ENCODE measurements around the gene SMIM1. TPM values are rescaled to one million over a fixed set of nuclear protein-coding genes. Genes with fewer than 3 reads are reported as not detected.

SMIM1 gene
- total RNA-seq = 8.0 TPM
- long read RNA-seq, partial matches to known transcripts = 1 of 3 reads
- long read RNA-seq, other reads (novel, unspliced or antisense) = 0 of 3 reads

GRCh38 chr1:3772715-3773571 lies at the start of gene SMIM1:
Gene SMIM1, plus strand, starts transcription at chr1:3772749. Its CDS starts 2,625 bp downstream, at chr1:3775374.
- intact Hi-C loops (cut with DNase I) = no loop called here

GRCh38 chr1:3722846-3723245 lies 49.7 kb upstream of the SMIM1 start:
- DNase-seq (ENCODE audit: low spot score) = no peak
- intact Hi-C loops (cut with DNase I) = loop anchor here (10.0 kb wide), 1 partner anchor 98 kb away; the partner anchor contains the start of gene TPRG1L

More at GRCh38 chr1:3772715-3773571, at the start of gene SMIM1:
- peak; percentile 63 for DNase-seq (ENCODE audit: low spot score)

GRCh38 chr1:3724416-3725030 lies 48.0 kb upstream of the SMIM1 start:
- intact Hi-C loops (cut with DNase I) = loop anchor here (1.0 to 10.0 kb wide), 3 partner anchors 29 to 160 kb away; partner anchors contain the start of gene TPRG1L
- peak; percentile 89 for DNase-seq (ENCODE audit: low spot score)

- no peak for DNase-seq (ENCODE audit: low spot score)
- intact Hi-C loops (cut with DNase I) = loop anchor here (2.0 to 10.0 kb wide), 2 partner anchors 101 to 161 kb away; partner anchors contain the start of gene TPRG1L
Observed at GRCh38 chr1:3725366-3725765, 47.2 kb upstream of the SMIM1 start.

- no peak for DNase-seq (ENCODE audit: low spot score)
- intact Hi-C loops (cut with DNase I) = loop anchor here (10.0 kb wide), 1 partner anchor 102 kb away; the partner anchor contains the start of gene TPRG1L
Observed at GRCh38 chr1:3727042-3727824, 45.3 kb upstream of the SMIM1 start.

- no peak for DNase-seq (ENCODE audit: low spot score)
- intact Hi-C loops (cut with DNase I) = loop anchor here (10.0 kb wide), 1 partner anchor 103 kb away; the partner anchor contains the start of gene TPRG1L
Observed at GRCh38 chr1:3727825-3728776, 44.4 kb upstream of the SMIM1 start.

- no peak for DNase-seq (ENCODE audit: low spot score)
- intact Hi-C loops (cut with DNase I) = loop anchor here (10.0 kb wide), 1 partner anchor 105 kb away; the partner anchor contains the start of gene TPRG1L
Observed at GRCh38 chr1:3729594-3730542, 42.7 kb upstream of the SMIM1 start.

GRCh38 chr1:3730543-3731247 lies 41.9 kb upstream of the SMIM1 start:
- intact Hi-C loops (cut with DNase I) = no loop called here

GRCh38 chr1:3731583-3732433 lies 40.7 kb upstream of the SMIM1 start:
- DNase-seq (ENCODE audit: low spot score) = no peak
- intact Hi-C loops (cut with DNase I) = no loop called here

More at GRCh38 chr1:3730543-3731247, 41.9 kb upstream of the SMIM1 start:
- no peak for DNase-seq (ENCODE audit: low spot score)

GRCh38 chr1:3732434-3733093 lies 40.0 kb upstream of the SMIM1 start:
- intact Hi-C loops (cut with DNase I) = no loop called here
- DNase-seq (ENCODE audit: low spot score) = no peak

GRCh38 chr1:3733094-3733882 lies 39.3 kb upstream of the SMIM1 start:
- intact Hi-C loops (cut with DNase I) = no loop called here
- DNase-seq (ENCODE audit: low spot score) = no peak

GRCh38 chr1:3733883-3734589 lies 38.5 kb upstream of the SMIM1 start:
- no peak for DNase-seq (ENCODE audit: low spot score)
- intact Hi-C loops (cut with DNase I) = no loop called here

GRCh38 chr1:3734602-3735001 lies 37.9 kb upstream of the SMIM1 start:
- DNase-seq (ENCODE audit: low spot score) = no peak
- intact Hi-C loops (cut with DNase I) = no loop called here

All from cardiac septum (tissue), 1 donor.